A549 (cell line): ENCODE measurements around the gene ZNRD2. TPM values are rescaled to one million over a fixed set of nuclear protein-coding genes. Genes with fewer than 3 reads are reported as not detected.

Experiments used
- ATAC-seq, 2 experiments: fragments of 200-7000 bp in 1 of 2; fragments of >200 bp in 1 of 2; cut with Nextera tagmentation in 1 of 2; cut with Tn5 transposase in 1 of 2; 3 replicates each; pipeline versions ENCODE4 v1.8.0 to v1.9.1; 2018 to 2020; ENCODE audit warnings: mild to moderate bottlenecking in 1 of 2, moderate library complexity in 1 of 2
- CTCF ChIA-PET: fragments of 300-600 bp; sonication (Branson Sonifier 250); formaldehyde crosslinking; extraction: SDS; loops from one replicate; lab custom pipeline; 2021; ENCODE audit warnings: antibody characterized with exemption, inconsistent platforms; lab: Yijun Ruan, JAX
- POLR2A ChIA-PET: fragments of 350-600 bp; formaldehyde crosslinking; extraction: SDS; loops from one replicate; lab custom pipeline; 2021; ENCODE audit warnings: antibody characterized with exemption, inconsistent platforms; lab: Yijun Ruan, JAX
- DNase-seq, 2 experiments: peaks; one replicate each; pipeline versions ENCODE4 v3.0.0 to v3.0.0-alpha.2; 2011 to 2016; ENCODE audit warnings: low read depth in 1 of 2, low spot score in 1 of 2
- FAIRE-seq: peaks from 2 replicates; lab custom pipeline; 2011; peaks lifted over from hg19 to GRCh38; lab: Jason Lieb, UNC
- H3K27ac ChIP-seq, 2 experiments: fragments of >200 bp; sonication (Bioruptor Twin); formaldehyde crosslinking; 3 replicates each; pipeline ENCODE4 v1.5.1; 2016 to 2017
- H3K4me1 ChIP-seq: fragments of >200 bp; sonication (Bioruptor Twin); formaldehyde crosslinking; 3 replicates; pipeline ENCODE4 v1.6.1; 2016
- H3K4me2 ChIP-seq: fragments of >200 bp; sonication (Bioruptor Twin); formaldehyde crosslinking; 3 replicates; pipeline ENCODE4 v1.6.1; 2016
- H3K4me3 ChIP-seq: fragments of >200 bp; sonication (Bioruptor Twin); formaldehyde crosslinking; 3 replicates; pipeline ENCODE4 v1.5.1; 2016
- H3K9me3 ChIP-seq: fragments of >200 bp; sonication (Bioruptor Twin); formaldehyde crosslinking; 3 replicates; pipeline ENCODE4 v1.6.1; 2016
- BHLHE40 ChIP-seq: IDR thresholded peaks from 2 replicates; pipeline ENCODE4 v1.6.1; 2012; ENCODE audit warnings: low read depth, low read length, inconsistent platforms
- CBX8 ChIP-seq: fragments of 200-600 bp; sonication (generic); IDR thresholded peaks from 2 replicates; pipeline ENCODE4 v1.6.1; 2016
- CTCF ChIP-seq: fragments of >200 bp; sonication (Bioruptor Twin); formaldehyde crosslinking; IDR thresholded peaks from 3 replicates; pipeline ENCODE4 v1.5.1; 2016
- ELK1 ChIP-seq: fragments of 150-350 bp; IDR thresholded peaks from 2 replicates; pipeline ENCODE4 v1.6.1; 2014; ENCODE audit warnings: low read depth, mild to moderate bottlenecking, low read length
- EP300 ChIP-seq, 2 experiments: fragments of >200 bp; sonication (Bioruptor Twin); formaldehyde crosslinking; IDR thresholded peaks; 2 replicates in 1 of 2; 3 replicates in 1 of 2; pipeline ENCODE4 v1.6.1; 2016 to 2017
- ESRRA ChIP-seq: fragments of 150-350 bp; IDR thresholded peaks from 2 replicates; pipeline ENCODE4 v1.6.1; 2014; ENCODE audit warnings: mild to moderate bottlenecking, low read length, borderline replicate concordance
- FOSB ChIP-seq: fragments of 250-450 bp; sonication (Bioruptor Pico); IDR thresholded peaks from 2 replicates; pipeline ENCODE4 v1.5.0; 2020; ENCODE audit warnings: mild to moderate bottlenecking, moderate library complexity
- HDAC2 ChIP-seq: fragments of 200-600 bp; sonication (generic); IDR thresholded peaks from 2 replicates; pipeline ENCODE4 v1.6.1; 2016
- HEYL ChIP-seq: fragments of 250-450 bp; sonication (Bioruptor Pico); IDR thresholded peaks from 2 replicates; pipeline ENCODE4 v1.8.0; 2021; ENCODE audit warnings: mild to moderate bottlenecking, moderate library complexity
- HOXB5 ChIP-seq: fragments of 250-450 bp; sonication (Bioruptor Pico); IDR thresholded peaks from 2 replicates; pipeline ENCODE4 v1.5.0; 2020; ENCODE audit warnings: mild to moderate bottlenecking, moderate library complexity
- NR3C1 ChIP-seq: fragments of >200 bp; sonication (Bioruptor Twin); formaldehyde crosslinking; IDR thresholded peaks from 3 replicates; pipeline ENCODE4 v1.6.1; 2017
- RAD21 ChIP-seq, 2 experiments: fragments of >200 bp in 1 of 2; sonication (Bioruptor Twin) in 1 of 2; formaldehyde crosslinking in 1 of 2; IDR thresholded peaks in 1 of 2; conservative IDR thresholded peaks in 1 of 2; 2 replicates in 1 of 2; 3 replicates in 1 of 2; pipeline ENCODE4 v1.6.1; 2012 to 2018; ENCODE audit warnings: inconsistent platforms in 1 of 2
- RNF2 ChIP-seq: fragments of 200-600 bp; sonication (generic); IDR thresholded peaks from 2 replicates; pipeline ENCODE4 v1.6.1; 2016; ENCODE audit warnings: low read depth, mild to moderate bottlenecking, antibody characterized with exemption, moderate library complexity, borderline replicate concordance
- ZFP36 ChIP-seq: fragments of 450-650 bp; IDR thresholded peaks from 2 replicates; pipeline ENCODE4 v1.6.1; 2014; ENCODE audit warnings: borderline replicate concordance; ENCODE audit not compliant: partially characterized antibody
- ZNF302 ChIP-seq: fragments of 250-450 bp; sonication (Bioruptor Pico); IDR thresholded peaks from 2 replicates; pipeline ENCODE4 v1.9.0; 2021; ENCODE audit warnings: inconsistent platforms, mild to moderate bottlenecking, moderate library complexity
- WGBS: methylation state at CpG from one replicate; pipeline ENCODE4 v1.1.6; 2017; ENCODE audit errors: missing lambda C conversion rate; 5-methylcytosine and 5-hydroxymethylcytosine counted together
- polyA plus RNA-seq, 4 experiments: library from polyadenylated mRNA; depleted of rRNA in 3 of 4; stranded (reverse); fragments of >200 nt; fragmentation: RNase III in 1 of 4; extraction: RNeasy Plus Mini Kit Qiagen cat#74134 plus additional on column Dnase treatment in 1 of 4; gene quantifications; 2 replicates in 3 of 4; 3 replicates in 1 of 4; pipeline ENCODE4 v1.2.3, GENCODE V29; 2011 to 2017
- TF ChIP-seq, protein P1 (sequence below): fragments of 200-600 bp; sonication (generic); IDR thresholded peaks from 2 replicates; pipeline ENCODE4 v1.6.1; 2016; ENCODE audit warnings: antibody characterized with exemption, mild to moderate bottlenecking, moderate library complexity
- TF ChIP-seq, protein P2 (sequence below): IDR thresholded peaks from 2 replicates; pipeline ENCODE4 v1.6.1; 2012
- TF ChIP-seq, protein P3 (sequence below): fragments of >200 bp; sonication (Bioruptor Twin); formaldehyde crosslinking; IDR thresholded peaks from 2 replicates; pipeline ENCODE4 v1.6.1; 2016

ZNRD2 gene
- polyA plus RNA-seq, 2 of the 4 experiments (the other 2 are of a cell fraction) = 28.2 to 66.1 TPM

- Histone ChIP-seq H3K9me3 (no peaks in the 10 kb centered on the region), H3K4me2 (no peak overlapping the region), H3K4me1 (peaks cover 10% of the 10 kb centered on the region), H3K4me3 (no peak overlapping the region)
- CTCF ChIA-PET = interaction anchor here (0.8 to 4.7 kb wide), 11 partner anchors 11 to 256 kb away, joined by 3 to 66 read pairs (median 5); no protein-coding TSS in a partner anchor
- no peak for ATAC-seq
- no peak for FAIRE-seq
- 82% methylated on average over 6 of the region's 10 CpGs for WGBS
- TF ChIP-seq CBX8 = no peak
- TF ChIP-seq ZFP36 = peak; percentile 85
- TF ChIP-seq NR3C1 = no peak
- TF ChIP-seq, protein P1, sequence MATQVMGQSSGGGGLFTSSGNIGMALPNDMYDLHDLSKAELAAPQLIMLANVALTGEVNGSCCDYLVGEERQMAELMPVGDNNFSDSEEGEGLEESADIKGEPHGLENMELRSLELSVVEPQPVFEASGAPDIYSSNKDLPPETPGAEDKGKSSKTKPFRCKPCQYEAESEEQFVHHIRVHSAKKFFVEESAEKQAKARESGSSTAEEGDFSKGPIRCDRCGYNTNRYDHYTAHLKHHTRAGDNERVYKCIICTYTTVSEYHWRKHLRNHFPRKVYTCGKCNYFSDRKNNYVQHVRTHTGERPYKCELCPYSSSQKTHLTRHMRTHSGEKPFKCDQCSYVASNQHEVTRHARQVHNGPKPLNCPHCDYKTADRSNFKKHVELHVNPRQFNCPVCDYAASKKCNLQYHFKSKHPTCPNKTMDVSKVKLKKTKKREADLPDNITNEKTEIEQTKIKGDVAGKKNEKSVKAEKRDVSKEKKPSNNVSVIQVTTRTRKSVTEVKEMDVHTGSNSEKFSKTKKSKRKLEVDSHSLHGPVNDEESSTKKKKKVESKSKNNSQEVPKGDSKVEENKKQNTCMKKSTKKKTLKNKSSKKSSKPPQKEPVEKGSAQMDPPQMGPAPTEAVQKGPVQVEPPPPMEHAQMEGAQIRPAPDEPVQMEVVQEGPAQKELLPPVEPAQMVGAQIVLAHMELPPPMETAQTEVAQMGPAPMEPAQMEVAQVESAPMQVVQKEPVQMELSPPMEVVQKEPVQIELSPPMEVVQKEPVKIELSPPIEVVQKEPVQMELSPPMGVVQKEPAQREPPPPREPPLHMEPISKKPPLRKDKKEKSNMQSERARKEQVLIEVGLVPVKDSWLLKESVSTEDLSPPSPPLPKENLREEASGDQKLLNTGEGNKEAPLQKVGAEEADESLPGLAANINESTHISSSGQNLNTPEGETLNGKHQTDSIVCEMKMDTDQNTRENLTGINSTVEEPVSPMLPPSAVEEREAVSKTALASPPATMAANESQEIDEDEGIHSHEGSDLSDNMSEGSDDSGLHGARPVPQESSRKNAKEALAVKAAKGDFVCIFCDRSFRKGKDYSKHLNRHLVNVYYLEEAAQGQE = no peak
- TF ChIP-seq, all 56 proteins: peak for 1
- POLR2A ChIA-PET = no interaction called here
- no peak for DNase-seq
- H3K27ac ChIP-seq = no peak overlapping the region
Observed at GRCh38 chr11:65529475-65530156, 40.7 kb upstream of the ZNRD2 start.

DNA sequence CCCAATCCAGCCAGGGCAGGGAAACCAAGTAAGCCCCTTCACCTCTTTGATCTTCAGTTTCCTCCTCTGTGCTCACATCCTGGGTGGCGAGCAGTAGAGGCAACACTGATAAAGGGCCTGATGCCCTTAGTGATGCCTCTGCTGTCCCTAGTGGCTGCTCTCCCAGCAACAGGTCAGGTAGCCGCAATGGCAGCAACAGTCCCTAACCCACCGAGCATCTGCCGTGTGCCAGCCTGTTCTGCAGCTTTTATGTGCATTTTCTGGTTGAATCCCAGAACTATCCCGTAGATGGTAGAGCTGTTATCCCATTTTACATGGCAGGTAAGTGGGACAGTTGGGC is 40.1 kb upstream of the ZNRD2 start:
- no peak for TF ChIP-seq HDAC2
- TF ChIP-seq RAD21 (conservative IDR thresholded peaks at IDR 0.05 in 1 of 2, IDR thresholded peaks at IDR 0.05 in 1 of 2) = peak in 1 of 2 experiments; percentile 31; a peak in 2 of 5 replicates
- CTCF ChIA-PET = interaction anchor here (1.1 to 4.7 kb wide), 12 partner anchors 10 to 256 kb away, joined by 3 to 66 read pairs (median 6); partner anchors contain the start of gene FAM89B
- peak; percentile 67 to 79 for ATAC-seq
- Histone ChIP-seq H3K4me2 (no peak overlapping the region), H3K4me3 (no peak overlapping the region), H3K9me3 (no peaks in the 10 kb centered on the region), H3K4me1 (peaks cover 10% of the 10 kb centered on the region), H3K27ac (no peak overlapping the region)
- DNase-seq = peak in 1 of 2 experiments; percentile 58
- 86% methylated on average over 5 of the region's 5 CpGs for WGBS
- POLR2A ChIA-PET = no interaction called here
- no peak for FAIRE-seq

- ATAC-seq (no peak), FAIRE-seq (no peak), DNase-seq (no peak)
- POLR2A ChIA-PET = no interaction called here
- H3K4me2 ChIP-seq = no peak overlapping the region
- H3K4me1 ChIP-seq = no peaks in the 10 kb centered on the region
- CTCF ChIA-PET = interaction anchor here (0.9 to 4.7 kb wide), 6 partner anchors 8 to 61 kb away, joined by 3 to 66 read pairs (median 6); partner anchors contain the start of gene ZNRD2
- 92% methylated on average over 11 of the region's 15 CpGs for WGBS
- no peak overlapping the region for H3K27ac ChIP-seq
- no peak overlapping the region for H3K4me3 ChIP-seq
- no peaks in the 10 kb centered on the region for H3K9me3 ChIP-seq
- TF ChIP-seq ZFP36 (no peak), HEYL (CRISPR knock-in tag) (no peak), RNF2 (no peak), BHLHE40 (no peak), FOSB (no peak), ZNF302 (CRISPR knock-in tag) (no peak), CTCF (no peak), ELK1 (no peak), EP300 (IDR thresholded peaks at IDR 0.05) (no peak), HOXB5 (CRISPR knock-in tag) (no peak), ESRRA (no peak)
- TF ChIP-seq, protein P2, sequence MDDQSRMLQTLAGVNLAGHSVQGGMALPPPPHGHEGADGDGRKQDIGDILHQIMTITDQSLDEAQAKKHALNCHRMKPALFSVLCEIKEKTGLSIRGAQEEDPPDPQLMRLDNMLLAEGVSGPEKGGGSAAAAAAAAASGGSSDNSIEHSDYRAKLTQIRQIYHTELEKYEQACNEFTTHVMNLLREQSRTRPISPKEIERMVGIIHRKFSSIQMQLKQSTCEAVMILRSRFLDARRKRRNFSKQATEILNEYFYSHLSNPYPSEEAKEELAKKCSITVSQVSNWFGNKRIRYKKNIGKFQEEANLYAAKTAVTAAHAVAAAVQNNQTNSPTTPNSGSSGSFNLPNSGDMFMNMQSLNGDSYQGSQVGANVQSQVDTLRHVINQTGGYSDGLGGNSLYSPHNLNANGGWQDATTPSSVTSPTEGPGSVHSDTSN = no peak
- TF ChIP-seq, protein P1 = no peak
- TF ChIP-seq, protein P3, sequence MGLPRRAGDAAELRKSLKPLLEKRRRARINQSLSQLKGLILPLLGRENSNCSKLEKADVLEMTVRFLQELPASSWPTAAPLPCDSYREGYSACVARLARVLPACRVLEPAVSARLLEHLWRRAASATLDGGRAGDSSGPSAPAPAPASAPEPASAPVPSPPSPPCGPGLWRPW = no peak
Observed at GRCh38 chr11:65532388-65533064, 37.8 kb upstream of the ZNRD2 start.
